SK-N-DZ (cell line): ENCODE data around the gene ARHGAP33.

ENCODE experiments used
- DNase-seq: peaks from one replicate; pipeline ENCODE4 v3.0.0-alpha.2; 2015; ENCODE audit warnings: low spot score

Gene ARHGAP33

GRCh38 chr19:35740423-35741202 lies 34.8 kb upstream of the ARHGAP33 start:
- DNase-seq: peak; percentile 98

- no peak for DNase-seq
These were observed 34.2 kb upstream of the ARHGAP33 start for GRCh38 chr19:35741203-35741515.

- DNase-seq: no peak
These were observed 33.1 kb upstream of the ARHGAP33 start, which contains the start of gene IGFLR1 for GRCh38 chr19:35742121-35742724. Gene IGFLR1, minus strand, starts transcription at chr19:35742452. Its CDS starts 1,272 bp downstream, at chr19:35741180.

GRCh38 chr19:35743640-35744429 lies 31.5 kb upstream of the ARHGAP33 start:
- DNase-seq: no peak

GRCh38 chr19:35744430-35745327 lies 30.7 kb upstream of the ARHGAP33 start:
- peak; percentile 96 for DNase-seq

GRCh38 chr19:35745328-35746086 lies 29.9 kb upstream of the ARHGAP33 start, which contains the start of the genes PSENEN and U2AF1L4:
Gene PSENEN, plus strand, starts transcription at chr19:35745651. Its CDS starts 280 bp downstream, at chr19:35745931.
Gene U2AF1L4, minus strand, starts transcription at chr19:35745418. Its CDS starts 27 bp downstream, at chr19:35745391.
- peak; percentile 98 for DNase-seq

GRCh38 chr19:35746087-35746462 lies 29.3 kb upstream of the ARHGAP33 start:
- DNase-seq: no peak

- DNase-seq: no peak
These were observed 28.8 kb upstream of the ARHGAP33 start for GRCh38 chr19:35746531-35746930.

- DNase-seq: peak; percentile 98
These were observed 27.0 kb upstream of the ARHGAP33 start, which contains the start of gene LIN37 for GRCh38 chr19:35748106-35749020. Gene LIN37, plus strand, starts transcription at chr19:35748576. Its CDS starts 149 bp downstream, at chr19:35748725.

- DNase-seq: no peak
These were observed 25.2 kb upstream of the ARHGAP33 start for GRCh38 chr19:35750167-35750566.

GRCh38 chr19:35751839-35752745 lies 23.3 kb upstream of the ARHGAP33 start:
- no peak for DNase-seq

- DNase-seq: no peak
These were observed 22.5 kb upstream of the ARHGAP33 start for GRCh38 chr19:35752746-35753350.

- no peak for DNase-seq
These were observed 21.6 kb upstream of the ARHGAP33 start for GRCh38 chr19:35753634-35754369.

GRCh38 chr19:35754370-35755130 lies 20.8 kb upstream of the ARHGAP33 start:
- no peak for DNase-seq

GRCh38 chr19:35755131-35755549 lies 20.2 kb upstream of the ARHGAP33 start:
- DNase-seq: no peak
